B cell (primary cell): Measurements from ENCODE around the gene FRMPD2. TPM values are rescaled to one million over a fixed set of nuclear protein-coding genes. Genes with fewer than 3 reads are reported as not detected.
"Not testable (repeated sequence)": the region's sequence is repeated elsewhere in the genome, so short reads cannot be mapped to it uniquely, and the experiment has no call there.

ENCODE experiments used
- ATAC-seq: fragments of 200-7000 bp; cut with Tn5 transposase; one replicate; pipeline ENCODE4 v1.10.0; 2021; ENCODE audit warnings: low read depth, mild to moderate bottlenecking, moderate number of reproducible peaks, moderate library complexity
- CTCF ChIA-PET: fragments of 350-600 bp; sonication (Branson Sonifier 250); formaldehyde crosslinking; loops from one replicate; lab custom pipeline; 2021; ENCODE audit warnings: antibody characterized with exemption, inconsistent platforms; lab: Charles Lee
- POLR2A ChIA-PET: fragments of 350-600 bp; sonication (Branson Sonifier 250); formaldehyde crosslinking; loops from one replicate; lab custom pipeline; 2021; ENCODE audit warnings: antibody characterized with exemption; lab: Charles Lee
- DNase-seq: peaks from one replicate; pipeline ENCODE4 v3.0.0; 2013
- H2AFZ ChIP-seq: 2 replicates; pipeline ENCODE4 v1.6.1; 2012; ENCODE audit warnings: mild to moderate bottlenecking, low read depth, low read length; ENCODE audit not compliant: insufficient read depth, poor library complexity, severe bottlenecking
- H3K27ac ChIP-seq, 2 donors: 1 replicate in 1 of 2; 2 replicates in 1 of 2; pipeline ENCODE4 v1.5.1; 2012 to 2013; ENCODE audit warnings: low read length in 2 of 2, mild to moderate bottlenecking in 2 of 2, moderate library complexity in 1 of 2
- H3K27me3 ChIP-seq, 4 experiments: fragments of 200-600 bp in 1 of 4; sonication (generic) in 1 of 4; replicated peaks in 1 of 4; 1 replicate in 2 of 4; 2 replicates in 2 of 4; pipeline versions ENCODE4 v1.6.1 to v1.7.0; 2013 to 2016; ENCODE audit warnings: low read length in 3 of 4, mild to moderate bottlenecking in 2 of 4, mixed read lengths in 1 of 4, moderate library complexity in 1 of 4; ENCODE audit not compliant: insufficient read depth in 4 of 4, control insufficient read depth in 3 of 4; ENCODE audit errors: control extremely low read depth in 1 of 4
- H3K36me3 ChIP-seq, 2 experiments: replicated peaks in 1 of 2; 1 replicate in 1 of 2; 2 replicates in 1 of 2; pipeline versions ENCODE4 v1.6.1 to v1.7.1; 2013; ENCODE audit warnings: low read length in 1 of 2; ENCODE audit not compliant: insufficient read depth in 2 of 2, control insufficient read depth in 1 of 2; ENCODE audit errors: control extremely low read depth in 1 of 2, extremely low read depth in 1 of 2
- H3K4me1 ChIP-seq, 2 donors: fragments of 200-600 bp in 1 of 2; sonication (generic) in 1 of 2; 1 replicate in 1 of 2; 2 replicates in 1 of 2; pipeline versions ENCODE4 v1.5.1 to v1.6.1; 2013 to 2017; ENCODE audit warnings: low read length in 2 of 2; ENCODE audit not compliant: control insufficient read depth in 2 of 2, insufficient read depth in 2 of 2
- H3K4me2 ChIP-seq: replicated peaks from 2 replicates; pipeline ENCODE3; 2012; ENCODE audit warnings: mild to moderate bottlenecking, low read depth, low read length; ENCODE audit not compliant: poor library complexity, severe bottlenecking
- H3K4me3 ChIP-seq, 5 experiments: fragments of 200-600 bp in 1 of 5; sonication (generic) in 1 of 5; 1 replicate in 3 of 5; 2 replicates in 2 of 5; pipeline versions ENCODE4 v1.5.1 to v1.7.0; 2011 to 2016; ENCODE audit warnings: low read length in 4 of 5, mild to moderate bottlenecking in 4 of 5, low read depth in 2 of 5, control low read depth in 1 of 5, moderate library complexity in 1 of 5; ENCODE audit not compliant: insufficient read depth in 1 of 5; ENCODE audit errors: control extremely low read depth in 1 of 5, extremely low read depth in 1 of 5
- H3K79me2 ChIP-seq: fragments of 200-600 bp; sonication (generic); one replicate; pipeline ENCODE4 v1.6.0; 2016; ENCODE audit warnings: low read length; ENCODE audit not compliant: control insufficient read depth, insufficient read depth
- H3K9ac ChIP-seq: fragments of 200-600 bp; sonication (generic); 2 replicates; pipeline ENCODE4 v1.6.1; 2017; ENCODE audit warnings: mild to moderate bottlenecking, low read length, moderate library complexity
- H3K9me3 ChIP-seq, 3 donors: one replicate each; pipeline versions ENCODE4 v1.6.1 to v1.7.1; 2013; ENCODE audit warnings: low read length in 2 of 3; ENCODE audit not compliant: control insufficient read depth in 2 of 3, insufficient read depth in 1 of 3; ENCODE audit errors: control extremely low read depth in 1 of 3
- H4K20me1 ChIP-seq: 2 replicates; pipeline ENCODE4 v1.6.0; 2012; ENCODE audit warnings: mild to moderate bottlenecking, low read length; ENCODE audit not compliant: insufficient read depth, control insufficient read depth, poor library complexity, severe bottlenecking
- H3K27ac Mint-ChIP-seq: one replicate; pipeline ENCODE4 v1.8.0; 2021; ENCODE audit warnings: mixed read lengths
- H3K27me3 Mint-ChIP-seq: one replicate; pipeline ENCODE4 v1.8.0; 2021; ENCODE audit warnings: mixed read lengths
- H3K4me1 Mint-ChIP-seq: one replicate; pipeline ENCODE4 v1.8.0; 2021; ENCODE audit warnings: mixed read lengths
- H3K4me3 Mint-ChIP-seq: one replicate; pipeline ENCODE4 v1.8.0; 2021; ENCODE audit warnings: mixed read lengths
- H3K9me3 Mint-ChIP-seq: one replicate; pipeline ENCODE4 v1.8.0; 2022; ENCODE audit warnings: mixed read lengths; ENCODE audit not compliant: insufficient read depth
- WGBS: methylation state at CpG from one replicate; pipeline ENCODE4 v1.1.5; 2013; ENCODE audit warnings: missing lambda C conversion rate; ENCODE audit not compliant: insufficient coverage; 5-methylcytosine and 5-hydroxymethylcytosine counted together
- intact Hi-C: fragments of 100-400 bp; cut with micrococcal nuclease; formaldehyde crosslinking; loops from one replicate; pipeline ENCODE4 v1.10.0; 2022
- polyA plus RNA-seq: library from polyadenylated mRNA; depleted of rRNA; stranded (reverse); fragments of >200 nt; gene quantifications from 2 replicates; pipeline ENCODE4 v1.2.3, GENCODE V29; 2012
- total RNA-seq, 2 donors: library from RNA; stranded (reverse); fragments of 120-200 nt in 1 of 2; gene quantifications; 1 replicate in 1 of 2; 2 replicates in 1 of 2; pipeline versions ENCODE4 v1.2.3 to v1.2.4, GENCODE V29; 2013 to 2022

Gene FRMPD2
- total and polyA plus RNA-seq, 2 donors (not counting 1 experiment from before 2014, with no cell fraction given), result not detected

GRCh38 chr10:48143721-48144642 is 130.5 kb downstream of the FRMPD2 start:
- H3K9me3 ChIP-seq, H3K27ac Mint-ChIP-seq, H3K27me3 ChIP-seq, ATAC-seq, H3K9me3 Mint-ChIP-seq, H3K4me1 ChIP-seq, H3K79me2 ChIP-seq, CTCF ChIA-PET, H3K27me3 Mint-ChIP-seq, H4K20me1 ChIP-seq, intact Hi-C loops, H2AFZ ChIP-seq, DNase-seq, H3K9ac ChIP-seq, H3K4me3 Mint-ChIP-seq, H3K4me1 Mint-ChIP-seq, H3K4me3 ChIP-seq, H3K36me3 ChIP-seq, POLR2A ChIA-PET, H3K4me2 ChIP-seq, H3K27ac ChIP-seq: not testable (repeated sequence)
- no CpG with 5 or more reads among the region's 10 CpGs for WGBS

GRCh38 chr10:48140949-48141348 is 133.5 kb downstream of the FRMPD2 start:
- POLR2A ChIA-PET, H3K9me3 Mint-ChIP-seq, H3K79me2 ChIP-seq, H3K4me3 Mint-ChIP-seq, H3K27ac Mint-ChIP-seq, H3K4me1 ChIP-seq, intact Hi-C loops, H3K27ac ChIP-seq, H3K27me3 Mint-ChIP-seq, ATAC-seq, H3K4me3 ChIP-seq, H3K4me2 ChIP-seq, DNase-seq, H4K20me1 ChIP-seq, CTCF ChIA-PET, H3K9me3 ChIP-seq, H3K9ac ChIP-seq, H3K4me1 Mint-ChIP-seq, H2AFZ ChIP-seq, H3K27me3 ChIP-seq, H3K36me3 ChIP-seq: not testable (repeated sequence)
- no CpG with 5 or more reads among the region's 3 CpGs for WGBS

- intact Hi-C loops, H3K27me3 ChIP-seq: not testable (repeated sequence)
These were observed 134.3 kb downstream of the FRMPD2 start for GRCh38 chr10:48139953-48140850.

More at GRCh38 chr10:48139953-48140850, 134.3 kb downstream of the FRMPD2 start:
- H3K79me2 ChIP-seq, H3K9ac ChIP-seq, H3K4me3 Mint-ChIP-seq, H3K27ac ChIP-seq, H3K9me3 ChIP-seq, H4K20me1 ChIP-seq, H3K4me2 ChIP-seq, CTCF ChIA-PET, H3K36me3 ChIP-seq, H3K4me3 ChIP-seq, DNase-seq, H3K27ac Mint-ChIP-seq, H2AFZ ChIP-seq, POLR2A ChIA-PET, H3K27me3 Mint-ChIP-seq, H3K4me1 Mint-ChIP-seq, H3K9me3 Mint-ChIP-seq, H3K4me1 ChIP-seq: not testable (repeated sequence)
- no CpG with 5 or more reads among the region's 53 CpGs for WGBS
- ATAC-seq, result peak; percentile 87
